ENCODE data around the gene RXRA.

RXRA gene

GRCh38 chr9:134355561-134356279 is 29.5 kb downstream of the RXRA start:
- DNase-seq, result no peak

GRCh38 chr9:134356496-134357470 is 30.5 kb downstream of the RXRA start:
- no peak for DNase-seq

GRCh38 chr9:134357631-134358025 is 31.4 kb downstream of the RXRA start:
- no peak for DNase-seq

- no peak for DNase-seq
Observed at GRCh38 chr9:134358026-134358661, 31.9 kb downstream of the RXRA start.

- DNase-seq, result no peak
Observed at GRCh38 chr9:134358662-134359319, 32.5 kb downstream of the RXRA start.

GRCh38 chr9:134359493-134360179 is 33.4 kb downstream of the RXRA start:
- DNase-seq, result no peak

GRCh38 chr9:134360180-134360759 is 34.0 kb downstream of the RXRA start:
- DNase-seq, result no peak

GRCh38 chr9:134360897-134361296 is 34.6 kb downstream of the RXRA start:
- no peak for DNase-seq

GRCh38 chr9:134361426-134361825 is 35.2 kb downstream of the RXRA start:
- DNase-seq, result no peak

- no peak for DNase-seq
Observed at GRCh38 chr9:134361843-134362414, 35.7 kb downstream of the RXRA start.

GRCh38 chr9:134363450-134363849 is 37.2 kb downstream of the RXRA start:
- no peak for DNase-seq

- no peak for DNase-seq
Observed at GRCh38 chr9:134364391-134365114, 38.3 kb downstream of the RXRA start.

- DNase-seq, result no peak
Observed at GRCh38 chr9:134365115-134365596, 38.9 kb downstream of the RXRA start.

- DNase-seq, result no peak
Observed at GRCh38 chr9:134365791-134366222, 39.6 kb downstream of the RXRA start.

- no peak for DNase-seq
Observed at GRCh38 chr9:134366223-134367031, 40.2 kb downstream of the RXRA start.

- no peak for DNase-seq
Observed at GRCh38 chr9:134367061-134367460, 40.8 kb downstream of the RXRA start.

- no peak for DNase-seq
Observed at GRCh38 chr9:134367791-134368490, 41.7 kb downstream of the RXRA start.

GRCh38 chr9:134368571-134368970 is 42.3 kb downstream of the RXRA start:
- DNase-seq, result no peak

Measured in activated gamma-delta T cell (primary cell).